GM18909 (cell line): ENCODE results near the gene CEP170B.
"Not testable (repeated sequence)": the region's sequence is repeated elsewhere in the genome, so short reads cannot be mapped to it uniquely, and the experiment has no call there.

Experiments used
- ATAC-seq: cut with Tn5 transposase; IDR thresholded peaks from one replicate; pipeline ENCODE4 v1.9.1; 2021; ENCODE audit warnings: mild to moderate bottlenecking; ENCODE audit not compliant: unreplicated experiment, poor library complexity

The CEP170B gene

GRCh38 chr14:104940526-104941150 is 75.6 kb downstream of the CEP170B start:
- no peak for ATAC-seq

- no peak for ATAC-seq
These were observed 76.7 kb downstream of the CEP170B start for GRCh38 chr14:104941508-104942365.

- no peak for ATAC-seq
These were observed 77.5 kb downstream of the CEP170B start for GRCh38 chr14:104942586-104942985.

GRCh38 chr14:104943216-104944015 is 78.3 kb downstream of the CEP170B start:
- ATAC-seq, result not testable (repeated sequence)

GRCh38 chr14:104944016-104944308 is 78.9 kb downstream of the CEP170B start:
- not testable (repeated sequence) for ATAC-seq

- ATAC-seq, result not testable (repeated sequence)
These were observed 79.6 kb downstream of the CEP170B start for GRCh38 chr14:104944436-104945205.

- ATAC-seq, result not testable (repeated sequence)
These were observed 80.2 kb downstream of the CEP170B start for GRCh38 chr14:104945266-104945665.
